Vagina (tissue), 2 donors: ENCODE measurements around the gene RARS1.

ENCODE experiments used
- POLR2A ChIP-seq, 2 donors: fragments of 450-650 bp; IDR thresholded peaks; one replicate each; pipeline ENCODE4 v1.6.1; 2017; ENCODE audit warnings: antibody characterized with exemption in 2 of 2, mild to moderate bottlenecking in 2 of 2, moderate library complexity in 2 of 2
- TF ChIP-seq, protein P1 (sequence below), 3 experiments: fragments of 450-650 bp in 2 of 3; fragments of 200-600 bp in 1 of 3; sonication (generic) in 1 of 3; IDR thresholded peaks; one replicate each; pipeline ENCODE4 v1.5.1; 2017 to 2019; ENCODE audit warnings: antibody characterized with exemption in 3 of 3, mild to moderate bottlenecking in 2 of 3, moderate library complexity in 2 of 3

DNA sequence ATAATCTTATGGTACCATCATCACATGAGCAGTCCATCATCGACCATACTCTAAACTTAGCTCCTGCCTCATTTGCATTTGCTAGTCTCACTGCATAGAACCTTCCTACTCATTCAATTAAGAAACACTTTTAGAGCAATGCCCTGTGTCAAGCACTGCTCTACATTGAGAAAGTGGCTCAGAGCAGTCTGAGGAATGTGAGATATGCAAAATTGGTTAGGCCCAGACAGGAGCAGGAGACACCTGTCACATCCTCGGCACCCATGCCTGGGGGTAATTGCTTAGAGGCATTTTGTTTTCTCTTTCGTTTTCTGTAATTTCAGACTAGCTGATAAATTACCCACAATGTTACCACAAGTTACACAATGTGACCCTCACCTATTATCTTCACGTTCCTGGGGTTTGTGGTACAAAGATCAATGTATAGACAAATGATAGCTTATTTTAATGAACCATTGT, 4.9 kb upstream of the RARS1 start:
- TF ChIP-seq, protein P1, sequence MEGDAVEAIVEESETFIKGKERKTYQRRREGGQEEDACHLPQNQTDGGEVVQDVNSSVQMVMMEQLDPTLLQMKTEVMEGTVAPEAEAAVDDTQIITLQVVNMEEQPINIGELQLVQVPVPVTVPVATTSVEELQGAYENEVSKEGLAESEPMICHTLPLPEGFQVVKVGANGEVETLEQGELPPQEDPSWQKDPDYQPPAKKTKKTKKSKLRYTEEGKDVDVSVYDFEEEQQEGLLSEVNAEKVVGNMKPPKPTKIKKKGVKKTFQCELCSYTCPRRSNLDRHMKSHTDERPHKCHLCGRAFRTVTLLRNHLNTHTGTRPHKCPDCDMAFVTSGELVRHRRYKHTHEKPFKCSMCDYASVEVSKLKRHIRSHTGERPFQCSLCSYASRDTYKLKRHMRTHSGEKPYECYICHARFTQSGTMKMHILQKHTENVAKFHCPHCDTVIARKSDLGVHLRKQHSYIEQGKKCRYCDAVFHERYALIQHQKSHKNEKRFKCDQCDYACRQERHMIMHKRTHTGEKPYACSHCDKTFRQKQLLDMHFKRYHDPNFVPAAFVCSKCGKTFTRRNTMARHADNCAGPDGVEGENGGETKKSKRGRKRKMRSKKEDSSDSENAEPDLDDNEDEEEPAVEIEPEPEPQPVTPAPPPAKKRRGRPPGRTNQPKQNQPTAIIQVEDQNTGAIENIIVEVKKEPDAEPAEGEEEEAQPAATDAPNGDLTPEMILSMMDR (IDR thresholded peaks at IDR 0.05): no peak
- TF ChIP-seq POLR2A (IDR thresholded peaks at IDR 0.05): no peak
